ENCODE results near the gene GAREM1.

The GAREM1 gene

DNA sequence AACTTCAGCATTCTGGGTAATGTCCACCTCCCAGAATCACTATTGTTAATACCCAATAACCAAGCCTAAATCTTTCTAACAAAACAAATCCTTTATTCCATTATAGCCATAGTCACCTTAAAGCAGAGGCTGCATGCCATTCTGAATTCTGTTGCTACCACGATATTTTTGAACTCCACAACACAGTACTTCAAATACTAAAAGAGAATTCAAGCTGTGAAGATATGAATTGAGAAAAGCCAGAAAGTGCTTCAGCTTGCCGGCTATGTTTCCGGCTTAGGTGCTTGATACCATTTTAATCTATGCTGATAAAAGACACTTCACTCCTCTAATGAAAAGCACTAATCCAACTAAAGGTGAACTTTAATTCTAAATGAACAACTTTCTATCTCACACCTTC lies 41.3 kb downstream of the GAREM1 start:
- no peak for DNase-seq
- Histone ChIP-seq H3K36me3 (ENCODE audit: control insufficient read depth, insufficient read depth, low read length) (no peaks in the 10 kb centered on the region), H3K9me3 (ENCODE audit: control insufficient read depth, low read length) (no peaks in the 10 kb centered on the region), H3K27me3 (replicated peaks; ENCODE audit: control insufficient read depth, insufficient read depth, low read length, poor library complexity, severe bottlenecking) (no peaks in the 10 kb centered on the region), H3K4me3 (ENCODE audit: insufficient read depth, low read depth, low read length, poor library complexity, severe bottlenecking) (no peak overlapping the region), H3K27ac (ENCODE audit: insufficient read depth, low read length, poor library complexity, severe bottlenecking) (no peak overlapping the region), H3K4me1 (ENCODE audit: control insufficient read depth, insufficient read depth, low read length, poor library complexity, severe bottlenecking) (no peaks in the 10 kb centered on the region)

DNA sequence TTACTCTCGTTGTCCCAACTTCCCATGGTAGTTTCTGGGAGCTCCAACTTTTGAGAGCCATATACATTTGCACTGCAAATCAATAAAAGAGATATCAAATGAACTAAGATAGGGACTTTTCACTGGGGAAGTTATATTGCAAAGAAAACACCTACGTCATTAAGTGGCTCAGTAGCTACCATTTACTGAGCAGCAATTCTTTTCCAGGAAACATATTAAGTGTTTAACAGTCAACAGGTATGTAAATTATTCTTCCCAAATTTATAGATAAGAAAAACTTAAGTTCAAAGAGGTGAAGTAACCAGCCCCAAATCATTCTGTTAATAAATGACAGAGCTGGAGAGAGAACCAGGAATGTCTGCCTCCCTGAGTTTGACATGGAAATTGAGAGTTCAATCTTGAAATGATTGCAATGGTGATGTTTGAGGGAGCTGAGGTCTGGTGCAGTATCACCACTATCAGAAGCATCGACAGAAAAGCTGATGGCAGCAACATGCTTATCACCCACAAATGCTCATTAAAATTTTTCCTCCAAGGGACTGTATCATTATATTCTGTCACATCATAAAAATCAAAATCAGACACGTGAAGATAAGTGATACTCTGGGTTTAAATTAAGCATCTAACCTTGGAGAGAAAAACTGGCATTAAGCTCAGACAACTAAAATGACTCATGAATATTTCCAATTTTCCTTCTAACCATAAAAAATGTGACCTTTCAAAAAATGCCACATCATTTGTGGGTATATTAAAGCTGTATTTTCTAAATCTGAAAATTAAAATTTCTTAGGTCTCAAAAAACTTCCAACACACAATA lies 43.4 kb downstream of the GAREM1 start:
- DNase-seq = no peak
- H3K36me3 ChIP-seq (ENCODE audit: control insufficient read depth, insufficient read depth, low read length) = no peaks in the 10 kb centered on the region
- H3K9me3 ChIP-seq (ENCODE audit: control insufficient read depth, low read length) = no peaks in the 10 kb centered on the region
- no peak overlapping the region for H3K4me3 ChIP-seq (ENCODE audit: insufficient read depth, low read depth, low read length, poor library complexity, severe bottlenecking)
- no peak overlapping the region for H3K27ac ChIP-seq (ENCODE audit: insufficient read depth, low read length, poor library complexity, severe bottlenecking)
- H3K27me3 ChIP-seq (replicated peaks; ENCODE audit: control insufficient read depth, insufficient read depth, low read length, poor library complexity, severe bottlenecking) = no peaks in the 10 kb centered on the region
- H3K4me1 ChIP-seq (ENCODE audit: control insufficient read depth, insufficient read depth, low read length, poor library complexity, severe bottlenecking) = no peaks in the 10 kb centered on the region

DNA sequence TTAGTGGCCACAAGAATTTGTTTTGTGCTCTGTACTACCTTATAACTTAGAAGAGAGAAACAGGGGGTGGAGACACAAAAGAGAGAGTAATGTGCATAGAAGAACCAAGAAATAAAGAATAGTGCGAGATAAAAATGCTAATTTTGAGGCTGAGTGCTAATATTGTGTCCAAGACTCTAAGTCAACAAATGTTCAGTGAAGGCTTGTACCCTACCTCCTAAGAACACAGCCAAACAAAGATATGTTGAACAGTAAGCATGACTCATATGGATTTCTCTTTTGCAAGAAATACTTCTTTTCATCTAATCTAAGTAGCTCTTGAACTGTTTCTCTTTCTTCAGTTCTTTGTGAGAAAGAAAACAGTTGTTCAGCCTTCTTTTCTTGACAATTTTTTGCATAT lies 45.2 kb downstream of the GAREM1 start:
- Histone ChIP-seq H3K36me3 (ENCODE audit: control insufficient read depth, insufficient read depth, low read length) (no peaks in the 10 kb centered on the region), H3K27me3 (replicated peaks; ENCODE audit: control insufficient read depth, insufficient read depth, low read length, poor library complexity, severe bottlenecking) (no peaks in the 10 kb centered on the region), H3K27ac (ENCODE audit: insufficient read depth, low read length, poor library complexity, severe bottlenecking) (no peak overlapping the region), H3K9me3 (ENCODE audit: control insufficient read depth, low read length) (no peaks in the 10 kb centered on the region), H3K4me3 (ENCODE audit: insufficient read depth, low read depth, low read length, poor library complexity, severe bottlenecking) (no peak overlapping the region), H3K4me1 (ENCODE audit: control insufficient read depth, insufficient read depth, low read length, poor library complexity, severe bottlenecking) (no peaks in the 10 kb centered on the region)
- no peak for DNase-seq

DNA sequence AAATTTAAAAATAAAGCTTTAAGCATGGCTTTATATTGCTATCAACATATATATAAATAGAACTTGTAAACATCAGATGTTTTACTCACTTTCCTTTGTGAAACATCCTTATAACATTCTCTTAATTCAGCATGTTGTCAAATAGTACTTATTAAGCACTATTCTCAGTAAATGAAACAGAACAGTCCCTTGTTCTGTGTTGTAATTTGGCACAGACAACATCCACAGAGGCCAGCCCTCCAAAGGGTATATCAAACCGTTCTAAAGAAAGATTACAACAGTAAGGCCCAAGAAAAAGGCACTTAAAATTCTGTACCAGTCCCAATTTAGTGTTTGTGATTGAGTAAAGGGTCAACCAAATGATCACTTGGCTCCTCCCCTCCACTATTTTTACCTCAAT lies 46.0 kb downstream of the GAREM1 start:
- H3K36me3 ChIP-seq (ENCODE audit: control insufficient read depth, insufficient read depth, low read length) = no peaks in the 10 kb centered on the region
- no peak overlapping the region for H3K4me3 ChIP-seq (ENCODE audit: insufficient read depth, low read depth, low read length, poor library complexity, severe bottlenecking)
- H3K9me3 ChIP-seq (ENCODE audit: control insufficient read depth, low read length) = no peaks in the 10 kb centered on the region
- DNase-seq = no peak
- no peaks in the 10 kb centered on the region for H3K4me1 ChIP-seq (ENCODE audit: control insufficient read depth, insufficient read depth, low read length, poor library complexity, severe bottlenecking)
- H3K27ac ChIP-seq (ENCODE audit: insufficient read depth, low read length, poor library complexity, severe bottlenecking) = no peak overlapping the region
- H3K27me3 ChIP-seq (replicated peaks; ENCODE audit: control insufficient read depth, insufficient read depth, low read length, poor library complexity, severe bottlenecking) = no peaks in the 10 kb centered on the region

DNA sequence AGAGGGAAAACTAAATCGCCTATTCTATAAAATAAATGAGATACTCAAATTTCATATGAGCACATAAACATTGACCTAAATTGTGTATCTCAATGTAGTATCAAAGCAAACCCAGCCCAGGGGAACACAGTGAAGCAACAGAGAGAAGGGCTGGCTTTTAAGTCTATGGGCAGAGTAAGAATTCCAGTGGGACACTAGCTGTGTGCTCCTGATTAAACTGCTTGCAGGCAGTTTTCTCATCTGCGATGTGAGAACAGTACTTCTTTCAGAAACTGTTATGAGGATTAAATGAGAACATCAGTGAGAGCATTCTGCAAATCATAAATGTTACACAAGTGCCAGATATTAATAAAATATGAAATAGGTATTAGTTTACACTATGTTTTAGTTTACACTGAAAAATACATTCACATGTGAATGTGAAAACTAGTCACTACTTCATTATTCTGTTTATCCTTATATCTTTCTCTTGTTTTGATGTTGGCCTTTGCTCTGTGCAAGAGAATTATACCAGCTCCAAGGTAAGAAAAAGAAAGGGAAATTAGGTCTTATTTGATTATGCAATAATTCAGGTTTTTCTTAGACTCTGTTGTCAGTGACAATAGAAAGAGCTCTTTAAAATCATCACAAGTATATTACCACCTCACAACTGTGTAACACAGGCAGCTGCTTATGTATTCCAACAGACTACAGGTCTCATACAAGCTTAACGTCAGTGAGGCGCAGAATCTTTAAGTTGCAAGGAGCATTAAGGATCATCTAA lies 47.5 kb downstream of the GAREM1 start:
- no peak for DNase-seq
- no peaks in the 10 kb centered on the region for H3K36me3 ChIP-seq (ENCODE audit: control insufficient read depth, insufficient read depth, low read length)
- no peaks in the 10 kb centered on the region for H3K4me1 ChIP-seq (ENCODE audit: control insufficient read depth, insufficient read depth, low read length, poor library complexity, severe bottlenecking)
- H3K4me3 ChIP-seq (ENCODE audit: insufficient read depth, low read depth, low read length, poor library complexity, severe bottlenecking) = no peak overlapping the region
- no peaks in the 10 kb centered on the region for H3K9me3 ChIP-seq (ENCODE audit: control insufficient read depth, low read length)
- no peaks in the 10 kb centered on the region for H3K27me3 ChIP-seq (replicated peaks; ENCODE audit: control insufficient read depth, insufficient read depth, low read length, poor library complexity, severe bottlenecking)
- H3K27ac ChIP-seq (ENCODE audit: insufficient read depth, low read length, poor library complexity, severe bottlenecking) = no peak overlapping the region

DNA sequence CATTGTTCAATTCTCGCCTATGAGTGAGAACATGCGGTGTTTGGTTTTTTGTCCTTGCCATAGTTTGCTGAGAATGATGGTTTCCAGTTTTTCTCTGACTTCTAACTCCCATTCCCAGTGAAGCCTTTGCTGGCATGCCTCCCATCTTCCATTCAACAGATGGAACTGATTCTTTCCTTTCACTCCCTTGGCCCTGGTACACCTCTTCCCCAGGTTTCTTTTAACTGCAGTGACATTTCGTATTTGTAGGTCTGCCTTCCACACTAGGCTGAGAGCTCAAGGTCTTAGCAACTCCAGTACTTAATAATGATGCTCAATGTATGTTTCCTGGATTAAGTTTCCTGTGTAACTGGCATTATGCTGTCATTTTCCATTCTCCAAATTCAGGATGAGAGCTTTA lies 48.5 kb downstream of the GAREM1 start:
- Histone ChIP-seq H3K27ac (ENCODE audit: insufficient read depth, low read length, poor library complexity, severe bottlenecking) (no peak overlapping the region), H3K4me3 (ENCODE audit: insufficient read depth, low read depth, low read length, poor library complexity, severe bottlenecking) (no peak overlapping the region), H3K27me3 (replicated peaks; ENCODE audit: control insufficient read depth, insufficient read depth, low read length, poor library complexity, severe bottlenecking) (no peaks in the 10 kb centered on the region), H3K9me3 (ENCODE audit: control insufficient read depth, low read length) (no peaks in the 10 kb centered on the region), H3K4me1 (ENCODE audit: control insufficient read depth, insufficient read depth, low read length, poor library complexity, severe bottlenecking) (no peaks in the 10 kb centered on the region), H3K36me3 (ENCODE audit: control insufficient read depth, insufficient read depth, low read length) (no peaks in the 10 kb centered on the region)
- DNase-seq = no peak

DNA sequence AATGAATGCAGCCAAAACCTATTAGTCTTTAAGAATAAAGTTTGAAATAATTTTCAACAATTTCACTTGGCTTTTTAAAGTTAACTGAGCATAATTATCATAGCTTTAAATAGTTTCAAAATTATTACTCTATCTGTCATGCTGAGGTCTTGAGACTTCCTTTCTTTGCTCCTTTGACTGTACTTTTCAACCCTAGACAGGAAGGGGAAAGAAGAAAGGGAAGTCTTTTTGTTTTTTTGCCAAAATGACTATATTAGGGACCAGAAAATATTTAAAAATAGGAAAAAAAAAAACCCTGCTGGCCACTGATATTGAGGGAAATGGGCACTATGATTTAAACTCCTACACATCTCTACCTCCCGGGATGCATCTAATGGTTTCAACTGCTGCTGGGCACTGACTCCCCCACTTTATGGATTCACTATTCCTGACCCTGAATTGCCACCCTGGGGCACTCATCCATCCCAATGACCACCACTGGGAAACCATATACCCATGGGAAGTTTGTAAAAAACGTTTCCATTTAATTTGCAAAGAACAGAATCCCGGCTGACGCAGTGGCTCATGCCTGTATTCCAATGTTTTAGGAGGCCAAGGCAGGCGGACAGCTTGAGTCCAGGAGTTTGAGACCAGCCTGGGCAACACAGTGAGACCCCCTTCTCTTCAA lies 50.5 kb downstream of the GAREM1 start:
- Histone ChIP-seq H3K27me3 (replicated peaks; ENCODE audit: control insufficient read depth, insufficient read depth, low read length, poor library complexity, severe bottlenecking) (no peaks in the 10 kb centered on the region), H3K27ac (ENCODE audit: insufficient read depth, low read length, poor library complexity, severe bottlenecking) (no peak overlapping the region), H3K9me3 (ENCODE audit: control insufficient read depth, low read length) (no peaks in the 10 kb centered on the region), H3K4me3 (ENCODE audit: insufficient read depth, low read depth, low read length, poor library complexity, severe bottlenecking) (no peak overlapping the region), H3K4me1 (ENCODE audit: control insufficient read depth, insufficient read depth, low read length, poor library complexity, severe bottlenecking) (no peaks in the 10 kb centered on the region), H3K36me3 (ENCODE audit: control insufficient read depth, insufficient read depth, low read length) (no peaks in the 10 kb centered on the region)
- DNase-seq = no peak

DNA sequence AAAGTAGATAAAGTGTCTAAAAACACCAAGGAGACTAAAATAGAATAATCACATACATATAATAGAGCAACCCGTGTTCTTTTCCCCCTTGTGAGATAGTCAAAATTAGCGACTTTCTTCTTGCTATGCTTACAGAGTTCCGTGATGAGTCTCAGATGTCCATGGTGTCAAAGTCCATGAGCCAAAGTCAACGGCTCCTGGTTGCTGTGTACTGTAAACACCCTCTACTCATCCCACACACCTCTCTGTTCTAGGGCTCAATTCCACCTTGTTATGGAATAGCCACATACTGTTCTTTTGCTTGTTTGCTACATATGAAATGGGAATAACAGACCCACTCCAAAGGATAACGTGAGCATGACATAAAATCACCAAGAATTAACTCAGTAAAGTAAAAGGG lies 52.5 kb downstream of the GAREM1 start:
- H3K9me3 ChIP-seq (ENCODE audit: control insufficient read depth, low read length) = no peaks in the 10 kb centered on the region
- no peak overlapping the region for H3K27ac ChIP-seq (ENCODE audit: insufficient read depth, low read length, poor library complexity, severe bottlenecking)
- H3K4me1 ChIP-seq (ENCODE audit: control insufficient read depth, insufficient read depth, low read length, poor library complexity, severe bottlenecking) = no peaks in the 10 kb centered on the region
- no peaks in the 10 kb centered on the region for H3K27me3 ChIP-seq (replicated peaks; ENCODE audit: control insufficient read depth, insufficient read depth, low read length, poor library complexity, severe bottlenecking)
- no peaks in the 10 kb centered on the region for H3K36me3 ChIP-seq (ENCODE audit: control insufficient read depth, insufficient read depth, low read length)
- no peak overlapping the region for H3K4me3 ChIP-seq (ENCODE audit: insufficient read depth, low read depth, low read length, poor library complexity, severe bottlenecking)
- no peak for DNase-seq

DNA sequence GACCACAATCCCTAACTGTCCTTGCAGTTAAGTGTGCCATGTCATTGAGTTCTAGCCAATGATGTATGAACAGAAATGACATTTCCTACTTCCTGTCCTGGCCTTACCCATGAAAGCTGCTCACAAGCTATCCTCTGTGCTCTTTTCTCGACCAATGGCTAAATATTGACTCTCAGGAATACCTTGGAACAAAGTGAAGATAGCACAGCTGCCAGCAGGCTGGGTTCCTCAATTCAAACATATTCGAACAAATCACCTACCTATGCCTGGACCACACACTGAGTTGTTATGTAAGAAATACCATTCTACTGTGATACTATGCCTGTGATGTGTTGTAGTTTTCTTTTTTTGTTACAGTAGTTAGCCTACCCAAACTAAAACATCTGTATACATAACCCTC lies 65.1 kb downstream of the GAREM1 start:
- Histone ChIP-seq H3K4me3 (ENCODE audit: insufficient read depth, low read depth, low read length, poor library complexity, severe bottlenecking) (no peak overlapping the region), H3K4me1 (ENCODE audit: control insufficient read depth, insufficient read depth, low read length, poor library complexity, severe bottlenecking) (no peaks in the 10 kb centered on the region), H3K27ac (ENCODE audit: insufficient read depth, low read length, poor library complexity, severe bottlenecking) (no peak overlapping the region), H3K36me3 (ENCODE audit: control insufficient read depth, insufficient read depth, low read length) (no peaks in the 10 kb centered on the region), H3K9me3 (ENCODE audit: control insufficient read depth, low read length) (no peaks in the 10 kb centered on the region), H3K27me3 (replicated peaks; ENCODE audit: control insufficient read depth, insufficient read depth, low read length, poor library complexity, severe bottlenecking) (no peaks in the 10 kb centered on the region)
- no peak for DNase-seq

DNA sequence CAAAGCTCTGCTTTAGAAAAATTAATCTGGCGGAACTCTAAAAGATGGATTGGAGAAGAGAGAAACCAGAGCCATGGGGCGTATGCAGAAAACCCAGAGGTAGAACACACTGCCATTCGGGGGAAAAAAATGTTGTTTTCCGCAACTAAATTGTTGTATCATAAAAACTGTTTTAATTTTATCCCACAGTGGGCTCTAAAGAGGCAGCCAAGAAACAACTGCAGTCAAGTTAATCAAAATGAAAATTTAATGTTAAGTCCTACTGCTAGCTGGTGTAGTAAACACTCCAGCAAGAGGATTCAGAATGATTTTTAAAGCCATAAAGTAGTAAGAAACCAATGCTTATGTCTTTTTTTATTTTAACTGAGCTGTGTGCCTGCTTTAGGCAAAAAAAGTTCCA lies 69.1 kb downstream of the GAREM1 start:
- H3K4me1 ChIP-seq (ENCODE audit: control insufficient read depth, insufficient read depth, low read length, poor library complexity, severe bottlenecking) = no peaks in the 10 kb centered on the region
- no peak overlapping the region for H3K27ac ChIP-seq (ENCODE audit: insufficient read depth, low read length, poor library complexity, severe bottlenecking)
- H3K36me3 ChIP-seq (ENCODE audit: control insufficient read depth, insufficient read depth, low read length) = no peaks in the 10 kb centered on the region
- H3K27me3 ChIP-seq (replicated peaks; ENCODE audit: control insufficient read depth, insufficient read depth, low read length, poor library complexity, severe bottlenecking) = no peaks in the 10 kb centered on the region
- H3K4me3 ChIP-seq (ENCODE audit: insufficient read depth, low read depth, low read length, poor library complexity, severe bottlenecking) = no peak overlapping the region
- DNase-seq = no peak
- no peaks in the 10 kb centered on the region for H3K9me3 ChIP-seq (ENCODE audit: control insufficient read depth, low read length)
